Middle frontal gyrus (tissue), 1 donor: Measurements from ENCODE around the gene GRM7.

Experiments
- DNase-seq: peaks from one replicate; pipeline ENCODE4 v3.0.0-alpha.2; 2015; ENCODE audit warnings: low spot score; ENCODE audit errors: extremely low spot score

GRM7 gene

GRCh38 chr3:6965881-6966280, 105.0 kb downstream of the GRM7 start:
- no peak for DNase-seq

- DNase-seq = no peak
These were observed 111.0 kb downstream of the GRM7 start for GRCh38 chr3:6971933-6972332.

- no peak for DNase-seq
These were observed 124.9 kb downstream of the GRM7 start for GRCh38 chr3:6985848-6986247.

GRCh38 chr3:6989608-6990291, 128.8 kb downstream of the GRM7 start:
- no peak for DNase-seq

- no peak for DNase-seq
These were observed 133.3 kb downstream of the GRM7 start for GRCh38 chr3:6994081-6994668.

GRCh38 chr3:7000501-7000900, 139.6 kb downstream of the GRM7 start:
- no peak for DNase-seq

- DNase-seq = no peak
These were observed 140.5 kb downstream of the GRM7 start for GRCh38 chr3:7001370-7001769.

GRCh38 chr3:7015683-7016440, 154.9 kb downstream of the GRM7 start:
- DNase-seq = no peak

- no peak for DNase-seq
These were observed 164.8 kb downstream of the GRM7 start for GRCh38 chr3:7025581-7026300.

- no peak for DNase-seq
These were observed 168.6 kb downstream of the GRM7 start for GRCh38 chr3:7029562-7029961.

- no peak for DNase-seq
These were observed 177.5 kb downstream of the GRM7 start for GRCh38 chr3:7038394-7038793.

- DNase-seq = no peak
These were observed 201.8 kb downstream of the GRM7 start for GRCh38 chr3:7062714-7063113.

GRCh38 chr3:7070461-7070860, 209.5 kb downstream of the GRM7 start:
- DNase-seq = no peak

- no peak for DNase-seq
These were observed 213.3 kb downstream of the GRM7 start for GRCh38 chr3:7074217-7074616.

GRCh38 chr3:7075117-7075516, 214.2 kb downstream of the GRM7 start:
- DNase-seq = no peak

GRCh38 chr3:7075901-7076300, 215.0 kb downstream of the GRM7 start:
- no peak for DNase-seq

- DNase-seq = no peak
These were observed 221.3 kb downstream of the GRM7 start for GRCh38 chr3:7082244-7082643.

- no peak for DNase-seq
These were observed 225.5 kb downstream of the GRM7 start for GRCh38 chr3:7086417-7086816.

GRCh38 chr3:7095116-7095515, 234.2 kb downstream of the GRM7 start:
- no peak for DNase-seq

- DNase-seq = no peak
These were observed 239.2 kb downstream of the GRM7 start for GRCh38 chr3:7100136-7100535.

- DNase-seq = no peak
These were observed 245.7 kb downstream of the GRM7 start for GRCh38 chr3:7106635-7107034.

GRCh38 chr3:7112523-7113056, 251.7 kb downstream of the GRM7 start:
- DNase-seq = no peak
